ENCODE measurements around the gene FBXO31.

DNA sequence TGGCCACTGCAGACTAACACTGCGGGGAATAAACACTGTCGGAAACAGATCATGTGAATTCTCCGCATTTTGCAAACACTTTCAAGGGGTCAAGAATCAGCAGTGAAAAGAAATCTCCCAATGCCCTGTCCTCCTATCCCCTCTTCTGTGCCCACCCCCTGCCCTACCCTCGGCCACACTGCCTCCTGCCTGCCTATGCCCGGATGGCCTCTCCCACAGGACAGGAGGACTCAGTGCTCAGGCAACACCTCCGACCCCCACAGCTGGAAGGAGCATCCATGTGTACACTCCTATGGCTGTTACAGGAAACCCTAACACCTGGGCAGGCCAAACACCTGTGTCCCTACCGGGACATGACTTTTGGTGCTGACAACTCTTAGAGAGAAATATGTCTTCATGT, 24.5 kb downstream of the FBXO31 start:
- no peak for TF ChIP-seq POLR2AphosphoS5 (IDR thresholded peaks at IDR 0.05; ENCODE audit: low read depth, low read length)
- no peak for TF ChIP-seq POLR2A (IDR thresholded peaks at IDR 0.05; ENCODE audit: low read depth, low read length)
- TF ChIP-seq TAF1 (IDR thresholded peaks at IDR 0.05; ENCODE audit: borderline replicate concordance, low read depth, low read length) = no peak

Data from GM12892 (cell line).